GM19468 (cell line): ENCODE measurements around the gene SORL1.

ENCODE experiments used
- ATAC-seq: cut with Tn5 transposase; IDR thresholded peaks from one replicate; pipeline ENCODE4 v1.9.1; 2021; ENCODE audit warnings: mild to moderate bottlenecking, moderate library complexity, moderate number of reproducible peaks; ENCODE audit not compliant: unreplicated experiment; ENCODE audit errors: extremely low read depth

The SORL1 gene

GRCh38 chr11:121670266-121670665, 218.2 kb downstream of the SORL1 start:
- ATAC-seq = no peak

- no peak for ATAC-seq
Measured at GRCh38 chr11:121670805-121671282, 218.7 kb downstream of the SORL1 start.

DNA sequence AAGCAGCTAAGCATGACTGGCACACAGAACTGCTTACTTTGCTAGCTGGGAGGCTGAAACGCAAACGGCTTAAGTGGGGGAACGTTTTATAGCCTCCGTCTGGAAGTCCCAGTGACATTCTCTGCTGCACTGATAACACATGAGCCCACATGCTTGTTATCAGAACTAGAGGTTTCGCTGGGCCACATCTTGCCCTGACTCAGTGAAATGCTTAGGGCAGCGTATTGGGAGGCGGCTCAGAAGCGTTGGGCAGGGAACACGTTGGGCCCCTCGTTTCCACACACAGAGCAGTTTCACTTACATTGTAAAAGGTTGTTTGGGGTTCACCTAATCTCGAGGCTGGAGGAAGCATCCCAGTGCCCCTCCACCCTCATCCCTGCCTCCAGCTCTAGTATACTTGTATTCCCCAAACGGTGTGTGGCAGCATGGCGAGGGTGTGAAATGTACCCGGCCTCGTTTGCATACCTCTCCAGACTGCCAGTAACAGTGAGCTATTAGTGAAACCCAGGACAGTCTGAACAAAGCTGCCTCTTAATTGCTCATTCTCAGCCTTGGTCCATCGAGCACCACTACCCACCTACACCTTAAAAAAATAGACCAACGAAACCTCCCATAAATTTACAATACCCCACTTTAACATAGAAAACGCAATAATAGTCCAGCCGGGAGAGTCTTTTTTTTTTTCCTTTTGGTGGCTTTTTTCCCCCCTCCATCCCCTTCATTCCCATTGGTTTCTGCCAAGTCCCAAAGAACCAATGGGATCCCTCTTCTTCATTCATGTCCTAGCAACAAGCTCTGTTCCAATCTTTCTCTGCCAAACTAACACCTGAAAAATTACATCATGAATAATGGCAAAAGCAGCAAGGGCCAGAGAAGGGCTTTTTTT, 219.4 kb downstream of the SORL1 start:
- no peak for ATAC-seq

DNA sequence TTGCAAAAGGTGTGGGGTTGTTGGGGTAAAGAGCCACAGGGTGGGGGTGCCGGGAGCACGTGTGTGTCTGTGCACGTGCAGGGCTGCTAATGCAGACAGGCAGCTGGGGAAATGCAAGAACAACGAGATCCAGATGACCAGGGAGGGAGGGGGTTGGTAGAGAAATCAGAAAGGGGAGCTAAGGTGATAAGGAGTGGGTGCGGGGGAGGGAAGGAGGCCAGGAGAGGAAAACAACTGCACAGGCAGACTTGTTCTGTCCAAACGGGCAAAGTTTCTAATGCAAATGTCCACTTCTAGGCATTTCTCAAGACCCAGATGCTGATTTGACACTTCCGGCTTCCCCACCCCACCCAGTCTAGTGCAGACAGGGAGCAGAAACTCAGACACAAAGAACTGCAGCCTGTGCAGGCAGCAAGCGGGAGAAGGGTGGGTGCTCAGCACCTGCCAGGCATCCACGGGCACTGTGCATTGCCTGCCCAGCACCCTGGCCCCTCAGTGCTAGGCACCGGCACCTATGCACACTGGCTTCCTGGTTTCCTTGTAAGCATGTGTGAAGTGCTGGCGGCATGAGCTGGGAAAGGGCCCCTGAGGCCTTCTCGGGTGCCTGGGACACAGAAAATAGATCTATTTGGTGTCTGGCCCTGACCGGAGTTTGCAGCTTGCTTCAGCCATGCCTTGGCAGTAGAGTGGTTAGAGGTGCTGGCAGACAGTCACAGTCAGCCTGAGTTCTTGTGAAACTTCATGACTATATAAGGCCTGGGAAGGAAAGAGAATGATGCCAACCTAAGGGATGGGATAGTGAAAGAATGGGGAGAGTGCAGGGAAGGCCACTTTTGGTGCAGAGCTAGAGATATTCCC, 220.7 kb downstream of the SORL1 start:
- ATAC-seq = no peak

DNA sequence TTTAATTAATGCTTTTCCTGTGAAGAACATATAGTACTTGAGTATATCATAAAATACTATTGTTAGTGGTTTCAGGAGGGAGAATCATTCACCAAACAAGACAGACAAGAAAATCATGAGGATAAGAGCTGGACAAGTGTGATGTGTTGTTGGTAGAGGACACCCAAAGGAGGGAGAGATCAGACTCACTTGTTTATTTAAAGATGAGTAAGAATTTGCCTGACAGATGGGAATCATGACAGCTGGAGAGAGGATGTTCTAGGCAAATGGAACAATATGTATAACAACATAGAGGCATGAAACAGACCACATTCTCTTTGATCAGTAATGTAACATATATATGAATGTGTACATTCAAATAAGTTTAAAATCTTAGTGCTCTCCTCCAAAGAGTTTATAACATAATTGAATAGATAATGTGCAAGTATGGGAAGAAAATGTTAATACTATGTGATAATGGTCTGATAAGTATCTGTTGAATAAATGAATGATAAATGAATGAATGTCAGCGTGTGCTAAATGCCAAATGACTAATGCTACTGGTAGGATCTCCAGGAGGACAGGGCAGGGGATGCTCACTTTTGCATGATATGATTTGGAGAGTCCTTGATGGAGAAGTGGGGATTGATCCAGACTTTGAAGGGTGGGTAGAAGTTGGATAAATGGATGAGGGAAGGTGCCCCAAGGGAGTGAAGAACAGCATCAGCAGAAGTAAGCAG, 229.6 kb downstream of the SORL1 start:
- ATAC-seq = no peak
